Tibial nerve (tissue), 3 donors: ENCODE measurements around the gene HDGF.

Experiments used
- CTCF ChIP-seq, 5 experiments: fragments of 200-600 bp in 3 of 5; fragments of 450-650 bp in 2 of 5; sonication (generic) in 3 of 5; IDR thresholded peaks; one replicate each; pipeline ENCODE4 v1.5.1; 2016 to 2019; ENCODE audit warnings: antibody characterized with exemption in 5 of 5, mild to moderate bottlenecking in 3 of 5, moderate library complexity in 2 of 5
- POLR2A ChIP-seq, 2 donors: fragments of 450-650 bp; IDR thresholded peaks; one replicate each; pipeline ENCODE4 v1.6.1; 2017; ENCODE audit warnings: antibody characterized with exemption in 2 of 2, mild to moderate bottlenecking in 2 of 2, moderate library complexity in 2 of 2

GRCh38 chr1:156785458-156785857 lies 34.0 kb upstream of the HDGF start:
- TF ChIP-seq CTCF (IDR thresholded peaks at IDR 0.05): no peak
- TF ChIP-seq POLR2A (IDR thresholded peaks at IDR 0.05): no peak
